CD4-positive, alpha-beta T cell treated with Interferon alpha-2 for 1 hour (primary cell): ENCODE measurements around the gene ACIN1.

Experiments used
- DNase-seq, 2 donors: peaks; one replicate each; pipeline ENCODE4 v3.0.0-alpha.2; 2020 to 2022

ACIN1 gene

DNA sequence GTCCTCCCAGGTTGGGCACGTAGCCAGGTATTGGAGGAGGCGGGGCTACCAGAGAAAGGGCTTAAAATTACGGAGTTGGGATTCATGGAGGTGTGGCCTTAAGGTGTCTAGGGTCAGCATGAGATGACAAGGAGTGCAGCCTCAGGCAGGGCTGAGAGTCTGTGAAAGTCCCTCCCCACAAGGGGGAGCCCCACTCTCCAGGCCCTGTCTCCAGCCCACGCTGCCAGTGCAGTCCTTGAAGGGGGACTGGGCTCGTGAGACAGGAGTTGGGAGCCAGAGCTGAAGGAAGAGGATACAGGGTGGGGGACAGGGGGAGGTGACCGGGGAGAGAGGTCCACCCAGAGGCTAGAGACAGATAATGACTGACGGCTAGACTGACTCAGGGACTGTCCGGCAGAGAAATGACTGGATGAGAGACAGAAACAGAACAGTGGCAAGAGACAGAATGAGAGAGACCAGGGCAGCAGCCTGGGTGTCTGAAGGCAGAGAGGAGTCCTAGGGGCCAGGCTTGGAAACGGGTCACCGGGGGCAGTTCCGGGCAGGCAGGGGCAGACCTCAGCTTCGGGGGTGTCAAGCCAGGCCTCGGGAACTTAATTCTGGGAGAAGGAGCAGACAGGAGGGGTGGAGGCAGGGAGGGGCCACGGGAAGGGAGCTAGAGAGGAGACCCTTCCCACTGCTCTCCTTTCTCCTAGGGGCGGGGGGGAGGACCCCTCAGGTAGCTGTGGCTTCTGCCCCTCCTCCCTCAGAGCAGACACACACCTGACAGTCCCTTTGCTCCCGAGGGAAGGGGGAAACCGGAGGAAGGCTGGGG is 38.6 kb downstream of the ACIN1 start:
- DNase-seq = peak; percentile 67 to 75

DNA sequence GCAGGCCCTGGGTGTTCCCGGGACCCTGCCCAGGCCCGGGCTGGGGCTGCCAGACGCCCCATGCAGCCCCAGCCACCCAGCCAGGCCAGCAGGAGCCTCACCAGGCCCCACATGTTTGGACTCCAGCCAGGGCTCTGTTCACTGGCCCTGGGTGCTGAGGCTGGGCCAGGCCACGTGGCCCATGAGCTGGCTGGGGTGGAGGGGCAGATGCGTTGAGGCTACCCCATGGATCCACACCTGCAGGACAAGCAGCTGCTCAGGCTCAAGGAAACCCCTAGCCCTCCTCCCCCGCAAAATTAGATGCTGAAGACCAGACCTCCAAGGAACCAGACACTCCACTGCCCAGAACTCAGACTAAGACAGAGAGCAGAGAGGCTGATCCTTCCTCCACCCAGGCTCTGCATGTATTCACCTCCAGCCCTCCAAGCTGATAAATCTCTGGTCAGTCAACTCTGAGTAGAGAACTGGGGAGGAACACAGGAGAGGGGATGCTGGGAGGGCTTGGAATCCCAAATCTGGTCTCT is 39.3 kb downstream of the ACIN1 start:
- DNase-seq = no peak

DNA sequence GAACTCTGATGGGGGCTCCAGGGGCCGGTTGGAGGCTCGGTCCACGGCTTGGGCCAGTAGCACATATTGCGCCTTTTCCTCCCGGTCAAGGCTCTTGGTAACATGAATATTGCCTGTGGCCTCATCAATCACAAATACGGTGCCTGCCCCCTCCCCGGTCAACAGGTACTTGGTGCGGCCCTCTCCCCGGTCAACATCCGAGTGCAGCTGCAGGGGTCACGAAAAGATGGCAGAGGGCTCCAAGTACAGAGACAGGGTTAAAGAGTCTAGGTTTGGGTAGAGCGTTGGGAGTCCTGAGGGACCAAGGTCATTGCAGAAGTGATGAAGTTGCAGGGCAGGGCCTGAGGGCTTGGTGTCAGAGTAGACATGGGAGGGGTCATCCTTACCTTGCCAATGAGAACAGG is 39.8 kb downstream of the ACIN1 start:
- DNase-seq = no peak

DNA sequence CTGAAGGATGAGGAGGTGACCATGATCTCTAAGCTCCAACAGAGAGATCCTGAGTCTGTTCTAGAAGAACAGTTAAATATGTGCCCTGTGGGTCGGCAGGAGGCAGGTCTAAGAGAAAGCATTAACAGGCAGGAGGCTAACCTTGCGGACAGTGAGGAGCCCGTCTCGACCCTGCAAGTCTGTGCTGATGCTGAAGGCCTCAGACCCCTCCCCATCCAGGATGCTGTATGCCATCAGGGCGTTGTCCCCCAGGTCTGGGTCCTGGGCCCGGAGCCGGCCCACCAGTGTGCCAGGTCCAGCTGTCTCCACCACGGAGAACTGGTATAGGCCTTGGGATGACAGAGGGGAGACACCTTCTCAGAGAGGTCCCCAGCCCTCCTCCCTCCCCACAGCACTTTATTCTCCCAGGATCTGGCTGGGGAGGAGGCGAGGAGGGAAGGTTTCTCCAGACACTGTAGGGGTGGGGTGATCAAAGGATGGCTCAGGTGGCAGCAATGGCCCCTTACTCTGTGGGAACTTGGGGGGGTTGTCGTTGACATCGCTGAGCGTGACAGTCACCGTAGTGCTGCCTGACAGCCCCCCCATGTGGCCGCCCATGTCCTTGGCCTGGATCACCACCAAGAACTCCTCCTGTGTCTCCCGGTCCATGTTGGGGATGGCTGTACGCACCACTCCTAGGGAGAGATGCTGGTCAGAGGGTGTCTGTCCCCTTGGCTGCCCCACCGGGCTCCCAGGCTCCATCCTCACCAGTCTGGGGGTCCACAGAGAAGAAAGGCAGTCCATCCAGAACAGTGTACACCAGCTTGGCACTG is 40.7 kb downstream of the ACIN1 start:
- peak in 1 of 2 donors; percentile 36 for DNase-seq

DNA sequence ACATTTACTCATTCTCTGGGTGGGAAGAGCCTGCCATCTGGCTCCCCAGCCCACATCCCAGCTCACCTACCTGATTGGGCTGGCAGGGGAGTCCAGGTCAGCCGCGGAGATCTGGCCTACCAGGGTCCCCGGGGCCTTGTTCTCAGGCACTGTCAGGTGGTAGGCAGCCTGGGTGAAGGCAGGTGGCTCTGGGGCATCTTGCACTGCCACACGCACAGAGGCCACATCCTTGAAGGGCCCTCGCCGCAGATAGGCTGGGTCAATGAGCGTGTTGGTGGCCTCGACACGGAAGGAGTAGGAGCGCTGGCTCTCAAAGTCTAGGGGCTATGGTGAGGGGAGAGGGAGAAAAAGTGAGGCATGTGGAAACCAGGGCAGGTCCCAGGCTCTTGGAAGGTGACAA is 41.5 kb downstream of the ACIN1 start:
- no peak for DNase-seq

DNA sequence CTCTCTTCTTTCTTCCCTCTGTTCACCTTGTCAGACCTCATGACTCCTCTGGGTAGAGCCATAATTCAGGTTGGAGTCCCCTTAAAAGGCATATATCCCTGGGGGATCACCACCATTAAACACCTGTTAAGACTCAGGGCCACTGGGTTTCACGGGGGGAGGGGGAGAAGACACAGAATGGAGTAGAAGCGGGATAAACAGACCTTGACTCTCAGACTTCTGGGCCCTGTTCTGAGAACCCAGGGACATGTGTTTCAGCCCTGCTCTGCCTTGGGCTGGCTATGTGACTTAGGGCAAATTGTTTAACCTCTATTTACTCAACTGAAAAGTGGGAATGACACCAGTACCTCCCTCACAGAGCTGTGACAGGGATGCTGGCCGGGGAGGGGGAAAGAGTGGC is 42.3 kb downstream of the ACIN1 start:
- DNase-seq = no peak

DNA sequence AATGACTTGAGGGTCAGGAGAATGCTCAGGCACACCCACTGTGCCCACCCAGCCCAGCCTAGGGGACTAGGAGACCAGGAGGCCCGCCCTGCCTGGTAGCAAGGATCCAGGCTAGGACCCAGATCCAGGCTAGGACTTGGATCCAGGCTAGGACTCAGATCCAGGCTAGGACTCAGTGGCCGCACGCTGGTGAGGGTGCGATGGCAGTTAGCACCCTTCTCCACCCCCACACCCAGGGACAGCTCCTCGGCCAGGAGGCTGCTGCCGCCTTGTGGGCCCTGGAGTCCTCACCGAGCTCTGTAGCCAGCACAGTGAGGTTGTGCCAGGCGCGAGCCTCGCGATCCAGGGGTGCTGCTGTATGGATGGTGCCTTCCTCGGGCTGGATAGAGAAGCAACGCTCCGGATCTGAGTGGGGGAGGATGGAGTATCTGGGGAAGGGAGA is 42.7 kb downstream of the ACIN1 start:
- DNase-seq = no peak

DNA sequence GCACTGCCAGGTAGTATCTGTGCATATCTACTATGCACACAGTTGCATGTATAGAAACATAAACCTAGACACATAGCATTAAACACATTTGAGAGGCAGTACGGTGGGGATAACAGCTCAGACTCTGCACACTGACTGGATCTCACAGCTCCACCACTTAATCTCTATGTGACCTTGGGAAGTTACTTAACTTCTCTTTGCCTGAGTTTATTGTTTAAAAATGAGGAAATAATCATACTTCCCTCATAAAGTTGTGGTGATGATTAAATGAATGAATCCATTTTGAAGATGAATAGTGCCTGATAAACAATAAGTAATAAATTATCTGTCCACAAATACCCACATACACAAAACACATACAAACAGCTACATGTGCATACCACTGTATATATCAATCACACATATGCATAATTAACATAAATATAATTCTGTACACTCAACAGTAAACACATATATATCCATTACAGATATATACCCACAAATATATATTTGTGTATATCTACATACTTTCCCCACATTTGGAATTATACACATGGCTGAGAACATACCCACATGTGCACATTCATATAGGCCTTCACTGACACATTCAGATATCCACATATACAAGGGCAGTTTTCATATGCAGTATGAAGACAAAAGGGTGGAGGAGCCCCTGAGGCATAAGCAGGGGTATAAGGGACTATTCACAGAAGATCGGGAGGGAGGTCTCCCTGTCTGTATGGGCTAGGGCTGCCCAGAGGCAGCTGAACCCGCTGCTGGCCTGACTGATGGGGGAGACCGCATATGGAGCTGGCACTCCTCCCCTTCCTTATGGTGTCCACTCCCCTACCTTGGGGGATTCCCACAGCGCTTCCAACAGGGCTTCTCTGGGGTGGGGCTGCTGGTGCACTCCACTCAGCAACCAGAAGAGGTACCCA is 43.5 kb downstream of the ACIN1 start:
- DNase-seq = no peak

DNA sequence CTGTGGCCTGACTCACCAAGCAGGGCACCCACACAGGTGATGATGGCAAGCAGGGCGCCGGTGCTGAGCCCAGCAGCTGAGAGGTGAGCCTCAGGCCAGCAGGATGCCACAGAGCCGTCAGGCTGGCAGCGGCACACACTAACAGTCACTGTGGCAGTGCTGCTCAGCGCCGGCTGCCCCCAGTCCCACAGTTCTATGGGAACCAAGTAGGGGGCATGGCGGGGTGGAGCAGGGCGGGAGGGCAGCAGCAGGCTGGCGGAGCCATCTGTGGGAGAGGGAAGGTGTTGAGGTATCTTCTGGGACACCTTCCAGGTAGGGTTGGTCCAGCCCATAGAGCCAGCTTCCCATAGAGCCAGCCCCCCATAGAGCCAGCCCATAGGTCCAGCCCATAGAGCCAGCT is 45.9 kb downstream of the ACIN1 start:
- DNase-seq = no peak

DNA sequence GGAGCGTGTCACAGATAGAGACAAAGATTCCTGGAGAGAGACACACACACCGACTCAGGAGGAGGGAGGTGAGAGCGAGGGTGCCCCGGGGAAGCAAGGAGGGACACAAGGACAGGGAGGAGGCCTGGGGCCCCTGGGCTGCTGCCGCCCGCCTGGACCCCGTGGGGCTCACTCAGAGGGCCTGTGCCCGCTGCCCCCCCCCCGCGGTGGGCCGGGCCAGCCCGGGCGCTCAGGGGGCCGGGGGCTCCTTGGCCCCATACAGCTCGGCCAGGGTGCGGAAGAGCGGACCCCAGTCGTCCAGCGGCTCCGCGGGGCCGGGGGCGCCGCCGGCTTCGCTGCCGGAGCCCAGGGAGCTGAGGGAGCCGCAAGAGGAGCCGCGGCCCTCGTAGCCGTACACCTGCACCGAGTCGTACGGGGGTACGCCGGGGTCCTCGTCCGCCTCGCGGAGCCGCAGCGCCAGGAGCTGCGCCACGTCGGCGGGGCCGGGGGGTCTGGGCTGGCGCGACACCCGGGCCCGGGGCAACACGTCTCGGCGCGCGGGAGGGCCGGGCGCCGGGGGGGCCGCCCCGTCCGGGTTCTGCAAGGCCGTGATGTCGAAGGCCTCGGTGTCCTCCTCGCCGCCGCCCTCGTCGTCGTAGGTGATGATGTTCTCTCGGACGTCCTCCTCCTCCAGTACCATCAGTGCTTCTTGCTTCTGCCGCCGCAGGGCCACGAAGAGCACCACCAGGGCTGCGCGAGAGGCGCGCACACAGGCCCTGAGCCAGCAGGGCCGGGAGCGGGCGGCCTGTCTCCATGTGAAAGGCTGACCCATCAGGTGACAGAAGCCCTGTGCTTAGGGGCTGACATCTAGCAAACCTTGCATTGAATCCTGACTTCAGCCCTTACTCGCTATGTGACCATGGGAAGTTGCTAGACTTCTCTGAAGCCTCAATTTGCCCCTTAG is 46.9 kb downstream of the ACIN1 start:
- DNase-seq = no peak

DNA sequence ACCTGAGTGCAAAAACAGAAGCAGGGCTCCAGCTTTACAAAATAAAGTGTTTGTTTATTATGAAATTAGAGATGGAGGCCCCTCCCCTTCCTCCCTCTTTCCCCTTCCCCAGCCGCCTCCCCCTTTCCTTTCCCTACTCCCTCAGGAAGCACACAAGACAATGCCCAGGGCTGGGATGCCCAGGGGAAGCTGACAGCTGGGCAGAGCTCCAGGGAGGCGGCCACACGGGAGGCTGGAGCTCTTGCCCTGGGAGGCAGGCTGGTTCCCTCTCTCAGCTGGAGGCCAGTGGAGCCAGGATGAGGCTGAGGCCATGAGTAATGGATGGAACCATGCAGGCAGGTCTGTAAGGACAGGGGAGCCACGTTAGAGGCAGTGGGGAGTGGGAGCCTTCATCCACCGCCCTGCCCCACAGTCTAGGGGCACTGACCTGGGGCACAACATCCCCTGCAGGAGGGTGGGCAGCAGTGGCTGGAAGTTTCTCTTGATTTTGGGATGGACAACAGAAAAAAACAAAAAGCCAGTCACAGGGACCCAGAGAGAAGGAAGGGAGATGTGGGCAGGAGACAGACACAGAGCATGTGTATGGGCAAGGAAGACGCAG is 47.8 kb downstream of the ACIN1 start:
- DNase-seq = no peak

DNA sequence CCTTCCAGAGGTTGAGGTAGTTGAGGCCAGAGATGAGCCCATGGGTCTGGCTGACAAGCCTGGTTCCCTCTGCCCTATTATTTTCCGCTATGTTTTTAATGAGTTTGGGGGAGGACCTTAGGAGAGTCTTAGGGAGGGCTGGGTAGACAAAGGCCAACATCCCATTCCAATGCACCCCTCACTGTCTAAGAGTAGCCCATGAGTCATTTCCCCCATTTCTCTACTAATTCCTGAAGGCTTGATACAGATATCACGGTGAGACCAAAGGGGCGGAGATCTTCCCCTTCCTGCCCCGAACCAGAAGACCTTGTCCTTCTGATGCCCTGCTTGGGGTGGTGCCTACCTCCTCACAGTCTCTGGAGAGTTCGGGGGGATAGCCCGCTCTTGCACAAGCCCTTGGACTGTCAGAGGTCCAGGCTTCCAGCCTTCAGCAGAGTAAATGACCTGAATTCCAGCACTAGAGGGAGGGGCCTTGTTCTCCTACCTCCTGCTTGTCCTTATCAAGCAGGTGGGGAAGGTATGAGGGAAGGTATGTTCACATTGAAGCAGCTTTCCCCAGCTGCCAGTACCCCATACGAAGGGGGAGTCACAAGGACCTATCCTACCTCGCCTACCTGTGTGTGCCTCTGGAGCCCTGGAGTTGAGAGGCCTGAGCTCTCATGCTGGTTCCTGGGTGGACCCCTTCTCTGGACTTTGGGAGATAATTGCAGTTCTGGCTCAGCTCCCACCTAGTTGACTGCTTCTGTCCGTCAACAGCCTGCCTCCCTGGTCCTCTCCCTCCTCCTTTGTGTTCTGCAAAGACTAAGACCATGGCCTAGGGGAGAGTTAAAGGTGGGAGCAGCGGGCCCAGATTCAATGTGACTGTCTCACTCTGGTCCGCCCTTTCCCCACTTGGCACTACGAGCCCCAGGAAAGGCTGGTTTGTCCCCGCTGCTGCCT is 49.2 kb downstream of the ACIN1 start:
- DNase-seq = no peak

DNA sequence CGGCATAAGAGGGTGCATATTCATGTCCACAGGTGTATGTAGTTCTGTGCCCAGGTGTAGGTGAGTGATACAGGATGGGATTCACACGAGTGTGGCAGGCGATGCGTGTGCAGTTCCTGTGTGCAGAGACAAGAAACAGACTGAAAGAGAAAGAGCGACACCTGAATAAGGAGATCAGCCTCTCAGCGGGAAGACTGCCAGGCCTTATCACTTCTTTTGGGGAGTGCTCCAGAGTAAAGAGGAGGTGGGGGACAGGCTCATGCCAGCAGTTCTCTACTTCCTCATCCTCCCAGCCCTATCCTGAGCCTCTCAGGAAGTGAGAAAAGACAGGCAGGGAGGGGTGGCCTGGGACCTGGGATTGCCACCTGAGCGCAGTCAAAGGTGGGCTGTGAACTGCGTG is 50.1 kb downstream of the ACIN1 start:
- DNase-seq = no peak

DNA sequence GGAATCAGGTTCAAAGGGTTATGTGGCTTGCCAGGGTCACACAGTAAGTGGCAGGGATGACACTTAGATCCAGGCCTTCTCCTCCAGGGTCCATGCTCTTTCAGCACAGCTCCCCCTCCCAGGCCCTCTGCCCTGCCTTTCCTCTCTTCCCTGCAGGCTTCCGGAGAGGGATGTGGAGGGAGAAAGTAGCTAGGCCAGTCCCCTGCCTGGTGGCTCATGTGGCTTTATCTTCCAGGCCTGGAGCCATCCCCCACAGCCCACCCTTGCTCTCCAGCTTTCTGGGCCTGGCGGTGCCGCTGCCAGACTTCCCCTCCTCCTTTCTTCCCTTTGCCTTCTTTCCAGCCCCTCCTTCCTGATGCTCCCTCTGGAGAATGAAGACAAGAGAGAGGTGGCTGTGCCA is 51.2 kb downstream of the ACIN1 start:
- DNase-seq = no peak

DNA sequence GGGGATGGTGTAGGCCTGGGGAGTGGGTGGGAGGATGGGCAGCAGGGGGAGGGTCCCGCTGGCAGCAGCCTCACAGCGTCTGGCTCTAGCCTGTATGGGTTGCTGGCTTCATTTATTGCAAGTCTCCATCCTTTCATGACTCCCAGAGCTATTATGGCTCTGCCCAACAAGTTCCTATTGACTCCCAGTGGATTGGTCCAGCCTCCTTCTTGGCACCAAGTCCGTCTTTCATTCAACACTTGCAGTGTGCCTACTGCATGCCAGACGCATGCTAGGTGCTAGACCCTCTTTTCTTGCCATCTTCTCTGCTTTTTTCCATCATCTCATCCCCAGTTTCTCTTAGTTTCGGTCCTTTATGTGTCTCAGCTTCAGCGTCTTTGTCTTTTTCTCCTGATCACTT is 51.8 kb downstream of the ACIN1 start:
- DNase-seq = no peak

DNA sequence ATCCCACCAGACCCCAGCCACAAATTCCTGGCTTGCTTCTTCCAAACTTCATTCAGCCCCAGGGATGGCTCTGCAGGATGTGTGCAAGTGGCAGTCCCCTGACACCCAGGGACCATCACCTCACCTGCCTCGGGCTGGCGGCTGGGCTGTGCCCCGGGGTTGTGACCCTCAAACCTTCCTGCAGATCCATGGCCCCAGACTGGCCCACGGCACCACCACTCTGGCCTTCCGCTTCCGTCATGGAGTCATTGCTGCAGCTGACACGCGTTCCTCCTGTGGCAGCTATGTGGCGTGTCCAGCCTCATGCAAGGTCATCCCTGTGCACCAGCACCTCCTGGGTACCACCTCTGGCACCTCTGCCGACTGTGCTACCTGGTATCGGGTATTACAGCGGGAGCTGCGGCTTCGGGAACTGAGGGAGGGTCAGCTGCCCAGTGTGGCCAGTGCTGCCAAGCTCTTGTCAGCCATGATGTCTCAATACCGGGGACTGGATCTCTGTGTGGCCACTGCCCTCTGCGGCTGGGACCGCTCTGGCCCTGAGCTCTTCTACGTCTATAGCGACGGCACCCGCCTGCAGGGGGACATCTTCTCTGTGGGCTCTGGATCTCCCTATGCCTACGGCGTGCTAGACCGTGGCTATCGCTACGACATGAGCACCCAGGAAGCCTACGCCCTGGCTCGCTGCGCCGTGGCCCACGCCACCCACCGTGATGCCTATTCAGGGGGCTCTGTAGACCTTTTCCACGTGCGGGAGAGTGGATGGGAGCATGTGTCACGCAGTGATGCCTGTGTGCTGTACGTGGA is 52.6 kb downstream of the ACIN1 start, which contains the start of gene PSMB11:
Gene PSMB11 (plus strand): TSS at position 51 of the 804 bp plus-strand sequence. CDS start 14 bp downstream, at position 65.
- no peak for DNase-seq

DNA sequence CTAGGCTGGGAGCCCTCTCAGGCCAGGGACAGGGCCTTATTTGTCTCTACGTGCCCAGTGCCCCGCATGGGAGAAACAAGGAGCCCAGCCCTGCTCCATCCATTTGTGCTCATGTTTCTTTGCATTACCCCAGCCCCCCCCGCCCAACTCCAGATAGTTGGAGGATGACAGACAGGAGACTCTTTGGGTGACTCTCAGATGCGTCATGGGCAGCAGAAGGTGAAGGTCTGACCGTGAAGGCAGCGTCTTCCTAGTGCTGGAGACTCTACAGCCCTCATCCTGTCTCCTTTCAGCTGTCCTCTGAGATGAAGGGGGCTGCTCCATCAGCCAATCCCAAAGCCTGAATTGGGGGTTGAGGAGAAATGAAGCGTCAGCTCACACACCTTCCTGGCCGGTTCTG is 53.2 kb downstream of the ACIN1 start:
- no peak for DNase-seq

DNA sequence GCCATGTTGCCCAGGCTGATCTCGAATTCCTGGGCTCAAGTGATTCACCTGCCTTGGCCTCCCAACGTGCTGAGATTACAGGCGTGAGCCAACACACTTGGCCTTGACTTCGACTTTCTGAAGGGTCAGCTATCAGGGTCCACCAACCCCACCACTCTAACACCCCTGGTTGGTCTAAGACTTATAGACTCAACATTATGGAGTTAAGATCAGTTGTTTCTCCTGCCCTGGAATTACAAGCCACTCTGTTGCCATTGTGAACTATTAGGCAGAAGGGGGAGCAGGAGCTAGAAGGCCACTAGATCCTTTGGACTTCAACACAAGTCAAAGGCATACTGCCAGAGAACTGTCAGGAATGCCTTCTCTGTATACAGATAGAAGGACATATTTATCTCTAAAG is 54.8 kb downstream of the ACIN1 start:
- DNase-seq = no peak
